Transverse colon (tissue), 4 donors: ENCODE data around the gene PRRG3.

Experiments used
- CTCF ChIP-seq, 5 experiments: fragments of 200-600 bp in 3 of 5; fragments of 450-650 bp in 2 of 5; sonication (generic) in 3 of 5; IDR thresholded peaks; 1 replicate in 2 of 5; 2 replicates in 3 of 5; pipeline ENCODE4 v1.5.1; 2016 to 2017; ENCODE audit warnings: antibody characterized with exemption in 5 of 5, inconsistent platforms in 3 of 5, mild to moderate bottlenecking in 2 of 5, moderate library complexity in 1 of 5
- POLR2AphosphoS5 ChIP-seq, 3 donors: sonication (generic); formaldehyde crosslinking; IDR thresholded peaks; one replicate each; pipeline ENCODE4 v1.6.1; 2016; ENCODE audit warnings: antibody characterized with exemption in 3 of 3

GRCh38 chrX:151742311-151742710 lies 47.1 kb downstream of the PRRG3 start:
- TF ChIP-seq CTCF (IDR thresholded peaks at IDR 0.05): no peak
- no peak for TF ChIP-seq POLR2AphosphoS5 (IDR thresholded peaks at IDR 0.05)
